Activated naive CD8-positive, alpha-beta T cell (primary cell): ENCODE results near the gene CSMD2.

Experiments used
- H3K27ac Mint-ChIP-seq: one replicate; pipeline ENCODE4 v1.8.0; 2021; ENCODE audit warnings: mixed read lengths
- H3K27me3 Mint-ChIP-seq: one replicate; pipeline ENCODE4 v1.8.0; 2021; ENCODE audit warnings: mixed read lengths
- H3K36me3 Mint-ChIP-seq: one replicate; pipeline ENCODE4 v1.8.0; 2021; ENCODE audit warnings: mixed read lengths
- H3K4me1 Mint-ChIP-seq: one replicate; pipeline ENCODE4 v1.8.0; 2021; ENCODE audit warnings: low read depth, mixed read lengths
- H3K4me3 Mint-ChIP-seq: one replicate; pipeline ENCODE4 v1.8.0; 2021; ENCODE audit warnings: mild to moderate bottlenecking, mixed read lengths
- H3K9me3 Mint-ChIP-seq: one replicate; pipeline ENCODE4 v1.8.0; 2021; ENCODE audit warnings: low read depth, mixed read lengths

The CSMD2 gene

GRCh38 chr1:34060901-34061415 lies 104.1 kb downstream of the CSMD2 start:
- Mint-ChIP-seq H3K9me3 (no peaks in the 10 kb centered on the region), H3K27me3 (peaks cover 8% of the 10 kb centered on the region), H3K4me1 (no peaks in the 10 kb centered on the region), H3K27ac (no peak overlapping the region), H3K4me3 (no peak overlapping the region), H3K36me3 (no peaks in the 10 kb centered on the region)

GRCh38 chr1:34060187-34060730 lies 104.8 kb downstream of the CSMD2 start:
- H3K4me3 Mint-ChIP-seq, result no peak overlapping the region
- peaks cover 6% of the 10 kb centered on the region for H3K27me3 Mint-ChIP-seq
- H3K9me3 Mint-ChIP-seq, result no peaks in the 10 kb centered on the region
- H3K27ac Mint-ChIP-seq, result no peak overlapping the region
- H3K36me3 Mint-ChIP-seq, result no peaks in the 10 kb centered on the region
- H3K4me1 Mint-ChIP-seq, result no peaks in the 10 kb centered on the region

- Mint-ChIP-seq H3K9me3 (no peaks in the 10 kb centered on the region), H3K27ac (no peak overlapping the region), H3K36me3 (no peaks in the 10 kb centered on the region), H3K27me3 (peaks cover 7% of the 10 kb centered on the region), H3K4me1 (no peaks in the 10 kb centered on the region), H3K4me3 (no peak overlapping the region)
Measured at GRCh38 chr1:34057347-34058130, 107.5 kb downstream of the CSMD2 start.

- H3K4me1 Mint-ChIP-seq, result no peaks in the 10 kb centered on the region
- H3K36me3 Mint-ChIP-seq, result no peaks in the 10 kb centered on the region
- H3K4me3 Mint-ChIP-seq, result no peak overlapping the region
- peaks cover 11% of the 10 kb centered on the region for H3K27me3 Mint-ChIP-seq
- H3K27ac Mint-ChIP-seq, result no peak overlapping the region
- H3K9me3 Mint-ChIP-seq, result no peaks in the 10 kb centered on the region
Measured at GRCh38 chr1:34055818-34056217, 109.2 kb downstream of the CSMD2 start.

GRCh38 chr1:34054920-34055319 lies 110.1 kb downstream of the CSMD2 start:
- H3K4me3 Mint-ChIP-seq, result no peak overlapping the region
- H3K9me3 Mint-ChIP-seq, result no peaks in the 10 kb centered on the region
- H3K27ac Mint-ChIP-seq, result no peak overlapping the region
- H3K4me1 Mint-ChIP-seq, result no peaks in the 10 kb centered on the region
- H3K36me3 Mint-ChIP-seq, result no peaks in the 10 kb centered on the region
- H3K27me3 Mint-ChIP-seq, result peaks cover 11% of the 10 kb centered on the region

GRCh38 chr1:34053660-34054059 lies 111.4 kb downstream of the CSMD2 start:
- Mint-ChIP-seq H3K27ac (no peak overlapping the region), H3K4me3 (no peak overlapping the region), H3K4me1 (no peaks in the 10 kb centered on the region), H3K9me3 (no peaks in the 10 kb centered on the region), H3K36me3 (no peaks in the 10 kb centered on the region), H3K27me3 (peaks cover 8% of the 10 kb centered on the region)

- Mint-ChIP-seq H3K4me3 (no peak overlapping the region), H3K9me3 (no peaks in the 10 kb centered on the region), H3K27ac (no peak overlapping the region), H3K36me3 (no peaks in the 10 kb centered on the region), H3K4me1 (no peaks in the 10 kb centered on the region), H3K27me3 (peaks cover 8% of the 10 kb centered on the region)
Measured at GRCh38 chr1:34052565-34052964, 112.5 kb downstream of the CSMD2 start.

- peaks cover 11% of the 10 kb centered on the region for H3K27me3 Mint-ChIP-seq
- H3K4me1 Mint-ChIP-seq, result no peaks in the 10 kb centered on the region
- H3K4me3 Mint-ChIP-seq, result no peak overlapping the region
- H3K36me3 Mint-ChIP-seq, result no peaks in the 10 kb centered on the region
- H3K27ac Mint-ChIP-seq, result no peak overlapping the region
- H3K9me3 Mint-ChIP-seq, result no peaks in the 10 kb centered on the region
Measured at GRCh38 chr1:34050709-34051485, 114.1 kb downstream of the CSMD2 start.

GRCh38 chr1:34049994-34050393 lies 115.0 kb downstream of the CSMD2 start:
- H3K9me3 Mint-ChIP-seq, result no peaks in the 10 kb centered on the region
- no peak overlapping the region for H3K27ac Mint-ChIP-seq
- peaks cover 11% of the 10 kb centered on the region for H3K27me3 Mint-ChIP-seq
- no peak overlapping the region for H3K4me3 Mint-ChIP-seq
- no peaks in the 10 kb centered on the region for H3K36me3 Mint-ChIP-seq
- no peaks in the 10 kb centered on the region for H3K4me1 Mint-ChIP-seq

GRCh38 chr1:34049477-34049876 lies 115.6 kb downstream of the CSMD2 start:
- no peaks in the 10 kb centered on the region for H3K36me3 Mint-ChIP-seq
- H3K4me1 Mint-ChIP-seq, result no peaks in the 10 kb centered on the region
- peaks cover 11% of the 10 kb centered on the region for H3K27me3 Mint-ChIP-seq
- H3K4me3 Mint-ChIP-seq, result no peak overlapping the region
- no peaks in the 10 kb centered on the region for H3K9me3 Mint-ChIP-seq
- no peak overlapping the region for H3K27ac Mint-ChIP-seq

- Mint-ChIP-seq H3K27me3 (peaks cover 3% of the 10 kb centered on the region), H3K4me3 (no peak overlapping the region)
Measured at GRCh38 chr1:34037856-34038255, 127.2 kb downstream of the CSMD2 start.

GRCh38 chr1:34037109-34037508 lies 127.9 kb downstream of the CSMD2 start:
- Mint-ChIP-seq H3K36me3 (no peaks in the 10 kb centered on the region), H3K4me1 (no peaks in the 10 kb centered on the region), H3K4me3 (no peak overlapping the region), H3K27ac (no peak overlapping the region), H3K27me3 (peaks cover 3% of the 10 kb centered on the region), H3K9me3 (no peaks in the 10 kb centered on the region)

More at GRCh38 chr1:34037856-34038255, 127.2 kb downstream of the CSMD2 start:
- H3K27ac Mint-ChIP-seq, result no peak overlapping the region
- H3K36me3 Mint-ChIP-seq, result no peaks in the 10 kb centered on the region
- no peaks in the 10 kb centered on the region for H3K9me3 Mint-ChIP-seq
- no peaks in the 10 kb centered on the region for H3K4me1 Mint-ChIP-seq

- Mint-ChIP-seq H3K4me3 (no peak overlapping the region), H3K9me3 (no peaks in the 10 kb centered on the region), H3K4me1 (no peaks in the 10 kb centered on the region), H3K27ac (no peak overlapping the region), H3K36me3 (no peaks in the 10 kb centered on the region), H3K27me3 (peaks cover 3% of the 10 kb centered on the region)
Measured at GRCh38 chr1:34034036-34034435, 131.0 kb downstream of the CSMD2 start.

- H3K4me3 Mint-ChIP-seq, result no peak overlapping the region
- H3K27ac Mint-ChIP-seq, result no peak overlapping the region
- H3K4me1 Mint-ChIP-seq, result no peaks in the 10 kb centered on the region
- no peaks in the 10 kb centered on the region for H3K36me3 Mint-ChIP-seq
- H3K27me3 Mint-ChIP-seq, result peaks cover 3% of the 10 kb centered on the region
- no peaks in the 10 kb centered on the region for H3K9me3 Mint-ChIP-seq
Measured at GRCh38 chr1:34029954-34030353, 135.1 kb downstream of the CSMD2 start.

- H3K9me3 Mint-ChIP-seq, result no peaks in the 10 kb centered on the region
- no peak overlapping the region for H3K4me3 Mint-ChIP-seq
- H3K36me3 Mint-ChIP-seq, result no peaks in the 10 kb centered on the region
- H3K27ac Mint-ChIP-seq, result no peak overlapping the region
- H3K27me3 Mint-ChIP-seq, result peaks cover under 1% of the 10 kb centered on the region
- no peaks in the 10 kb centered on the region for H3K4me1 Mint-ChIP-seq
Measured at GRCh38 chr1:34029515-34029914, 135.5 kb downstream of the CSMD2 start.
